Upper lobe of left lung (tissue), 6 donors: ENCODE results near the gene IDUA. TPM values are rescaled to one million over a fixed set of nuclear protein-coding genes. Genes with fewer than 3 reads are reported as not detected.

Experiments used
- ATAC-seq, 2 donors: fragments of 200-7000 bp; cut with Tn5 transposase; one replicate each; pipeline ENCODE4 v1.9.1; 2022; ENCODE audit warnings: mild to moderate bottlenecking in 2 of 2, moderate library complexity in 2 of 2; ENCODE audit not compliant: low FRiP score in 2 of 2
- DNase-seq, 2 donors: peaks; one replicate each; pipeline ENCODE4 v3.0.0-alpha.2; 2019 to 2020
- H3K27ac ChIP-seq, 4 donors: fragments of 200-600 bp; sonication (generic); one replicate each; pipeline ENCODE4 v1.5.1; 2016 to 2019
- H3K27me3 ChIP-seq, 4 donors: fragments of 200-600 bp; sonication (generic); one replicate each; pipeline ENCODE4 v1.5.1; 2017 to 2019
- H3K36me3 ChIP-seq, 4 donors: fragments of 200-600 bp; sonication (generic); one replicate each; pipeline ENCODE4 v1.5.1; 2016 to 2019
- H3K4me1 ChIP-seq, 4 donors: fragments of 200-600 bp; sonication (generic); one replicate each; pipeline ENCODE4 v1.5.1; 2018 to 2019
- H3K4me3 ChIP-seq, 4 donors: fragments of 200-600 bp; sonication (generic); one replicate each; pipeline ENCODE4 v1.5.1; 2017 to 2019; ENCODE audit warnings: mild to moderate bottlenecking in 2 of 4, moderate library complexity in 1 of 4
- H3K9me3 ChIP-seq, 4 donors: fragments of 200-600 bp; sonication (generic); one replicate each; pipeline ENCODE4 v1.5.1; 2018 to 2019
- EP300 ChIP-seq, 4 donors: sonication (generic); formaldehyde crosslinking; IDR thresholded peaks; one replicate each; pipeline ENCODE4 v1.5.1; 2017; ENCODE audit warnings: antibody characterized with exemption in 4 of 4, control low read depth in 2 of 4
- POLR2A ChIP-seq, 4 donors: fragments of 450-650 bp; IDR thresholded peaks; one replicate each; pipeline ENCODE4 v1.5.1; 2016 to 2017; ENCODE audit warnings: antibody characterized with exemption in 4 of 4, mild to moderate bottlenecking in 2 of 4
- POLR2AphosphoS5 ChIP-seq, 2 donors: sonication (generic); formaldehyde crosslinking; IDR thresholded peaks; one replicate each; pipeline ENCODE4 v1.5.1; 2017; ENCODE audit warnings: antibody characterized with exemption in 2 of 2
- WGBS, 2 donors: methylation state at CpG; one replicate each; pipeline ENCODE4 v1.1.5; 2017 to 2018; 5-methylcytosine and 5-hydroxymethylcytosine counted together
- total RNA-seq, 6 donors: library from RNA; depleted of rRNA in 4 of 6; stranded (reverse); fragments of >200 nt in 4 of 6; gene quantifications; one replicate each; pipeline versions ENCODE4 v1.1.0 to v1.2.1, GENCODE V29; 2016 to 2021
- TF ChIP-seq, protein P1 (sequence below), 6 experiments: fragments of 450-650 bp in 4 of 6; fragments of 200-600 bp in 2 of 6; sonication (generic) in 2 of 6; IDR thresholded peaks; one replicate each; pipeline ENCODE4 v1.5.1; 2016 to 2019; ENCODE audit warnings: antibody characterized with exemption in 6 of 6
- donor health status: DM: no; HTN: no; CAD: no; lungs with moderate emphysema.
- donor health status: DM: no; HTN: yes; CAD: no; lungs with severe emphysema.

The IDUA gene
- total RNA-seq, 6 donors from 2014 or later: 13.5 to 152 (median 55.9) TPM

DNA sequence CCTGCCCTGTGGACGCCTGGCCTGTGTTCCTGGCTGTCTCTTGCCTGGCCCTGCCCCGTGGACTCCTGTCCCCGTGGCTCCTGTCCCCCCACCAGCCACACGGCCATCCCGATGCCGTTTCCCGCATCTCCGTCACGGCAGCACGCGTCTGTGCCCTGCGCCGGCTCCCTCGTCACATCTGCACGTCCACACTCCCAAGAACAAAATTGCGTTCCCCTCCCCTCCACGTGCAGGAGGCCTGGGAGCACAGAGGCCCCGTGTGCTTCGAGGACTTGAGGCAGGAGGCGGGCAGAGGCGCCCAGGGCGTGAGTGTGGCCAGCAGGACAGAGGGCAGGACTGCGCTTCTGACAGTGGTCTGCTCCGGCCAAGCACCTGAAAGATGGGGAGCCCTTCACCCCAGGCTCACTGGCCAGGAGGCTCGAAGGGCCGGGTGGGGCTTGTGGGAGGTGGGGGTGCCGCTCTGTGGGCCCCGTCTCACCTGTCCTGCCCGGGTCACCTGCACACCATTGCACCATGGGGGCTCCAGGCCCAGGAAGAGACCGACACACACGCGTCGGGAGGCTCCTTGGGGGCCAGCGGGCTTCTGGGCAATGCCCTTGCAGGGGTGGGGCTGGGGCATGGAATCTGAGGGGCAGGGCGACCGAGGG, 41.9 kb downstream of the IDUA start:
- Histone ChIP-seq H3K9me3 (no peaks in the 10 kb centered on the region), H3K4me3 (no peak overlapping the region), H3K4me1 (peaks cover 0 to 3% (median 2%) of the 10 kb centered on the region in 4 donors), H3K27ac (no peak overlapping the region), H3K27me3 (peaks cover 0 to 8% (median 0%) of the 10 kb centered on the region in 4 donors), H3K36me3 (peaks cover 0 to 21% (median 5%) of the 10 kb centered on the region in 4 donors)
- ATAC-seq: no peak
- WGBS, 2 donors: 70 to 78% methylated on average over 22 to 36 of the region's 36 CpGs
- DNase-seq: peak in 1 of 2 donors; percentile 77
- no peak for TF ChIP-seq EP300 (IDR thresholded peaks at IDR 0.05)
- no peak for TF ChIP-seq POLR2AphosphoS5 (IDR thresholded peaks at IDR 0.05)
- no peak for TF ChIP-seq POLR2A (IDR thresholded peaks at IDR 0.05)
- TF ChIP-seq, protein P1, sequence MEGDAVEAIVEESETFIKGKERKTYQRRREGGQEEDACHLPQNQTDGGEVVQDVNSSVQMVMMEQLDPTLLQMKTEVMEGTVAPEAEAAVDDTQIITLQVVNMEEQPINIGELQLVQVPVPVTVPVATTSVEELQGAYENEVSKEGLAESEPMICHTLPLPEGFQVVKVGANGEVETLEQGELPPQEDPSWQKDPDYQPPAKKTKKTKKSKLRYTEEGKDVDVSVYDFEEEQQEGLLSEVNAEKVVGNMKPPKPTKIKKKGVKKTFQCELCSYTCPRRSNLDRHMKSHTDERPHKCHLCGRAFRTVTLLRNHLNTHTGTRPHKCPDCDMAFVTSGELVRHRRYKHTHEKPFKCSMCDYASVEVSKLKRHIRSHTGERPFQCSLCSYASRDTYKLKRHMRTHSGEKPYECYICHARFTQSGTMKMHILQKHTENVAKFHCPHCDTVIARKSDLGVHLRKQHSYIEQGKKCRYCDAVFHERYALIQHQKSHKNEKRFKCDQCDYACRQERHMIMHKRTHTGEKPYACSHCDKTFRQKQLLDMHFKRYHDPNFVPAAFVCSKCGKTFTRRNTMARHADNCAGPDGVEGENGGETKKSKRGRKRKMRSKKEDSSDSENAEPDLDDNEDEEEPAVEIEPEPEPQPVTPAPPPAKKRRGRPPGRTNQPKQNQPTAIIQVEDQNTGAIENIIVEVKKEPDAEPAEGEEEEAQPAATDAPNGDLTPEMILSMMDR (IDR thresholded peaks at IDR 0.05): no peak

DNA sequence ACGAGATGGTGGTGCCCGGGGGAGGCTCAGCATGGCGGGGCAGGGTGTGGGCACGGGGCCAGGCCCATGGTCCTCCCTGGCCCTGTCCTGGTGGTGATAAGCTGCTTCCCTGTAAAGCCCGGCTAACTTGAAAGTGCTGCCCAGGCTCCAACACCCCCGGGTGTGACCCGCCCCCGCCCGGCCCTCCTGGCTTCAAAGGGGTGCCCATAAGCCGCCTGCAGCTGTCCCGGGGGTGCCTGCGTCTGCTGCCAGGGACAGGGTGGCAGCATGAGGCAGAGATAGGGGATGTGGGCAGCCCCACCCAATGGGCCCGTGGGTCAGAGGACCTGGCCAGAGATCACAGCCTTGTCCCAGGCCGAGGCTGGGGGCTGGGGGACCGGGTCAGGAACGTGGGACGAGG, 42.7 kb downstream of the IDUA start:
- H3K27ac ChIP-seq: no peak overlapping the region
- no peak overlapping the region for H3K4me3 ChIP-seq
- peak in 1 of 2 donors; percentile 84 for DNase-seq
- H3K9me3 ChIP-seq: no peaks in the 10 kb centered on the region
- H3K36me3 ChIP-seq: peaks cover 0 to 16% (median 3%) of the 10 kb centered on the region in 4 donors
- WGBS, 2 donors: 69% methylated on average over 17 of the region's 17 CpGs; no CpG with 5 or more reads in 1 of the 2 donors
- ATAC-seq: no peak
- H3K4me1 ChIP-seq: peaks cover 0 to 11% (median 8%) of the 10 kb centered on the region in 4 donors
- TF ChIP-seq EP300 (IDR thresholded peaks at IDR 0.05) (no peak), POLR2A (IDR thresholded peaks at IDR 0.05) (no peak)
- TF ChIP-seq, protein P1 (IDR thresholded peaks at IDR 0.05): no peak
- H3K27me3 ChIP-seq: peaks cover 0 to 8% (median 0%) of the 10 kb centered on the region in 4 donors

DNA sequence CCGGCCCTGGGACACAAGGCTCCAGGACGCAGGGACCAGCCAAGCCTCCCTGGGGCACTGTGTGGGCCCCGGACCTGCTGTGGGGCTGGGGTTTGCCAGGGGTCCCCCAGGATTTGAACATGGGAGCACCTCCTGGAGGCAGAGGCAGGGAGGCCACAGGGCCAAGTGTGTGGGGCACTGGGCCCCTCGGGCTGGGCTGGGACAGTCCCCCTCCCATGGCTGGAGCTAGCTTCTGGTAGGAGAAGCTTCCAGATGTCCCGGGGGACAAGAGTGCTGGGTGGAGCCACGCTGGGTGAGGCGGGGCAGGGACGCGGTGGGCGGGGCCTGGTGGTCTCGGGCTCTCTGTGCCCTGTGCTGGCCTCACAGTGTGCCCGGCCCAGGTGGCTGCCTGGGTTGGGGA, 43.2 kb downstream of the IDUA start:
- Histone ChIP-seq H3K36me3 (peaks cover 0 to 11% (median under 1%) of the 10 kb centered on the region in 4 donors), H3K27ac (no peak overlapping the region), H3K27me3 (peaks cover 0 to 8% (median 0%) of the 10 kb centered on the region in 4 donors), H3K9me3 (no peaks in the 10 kb centered on the region), H3K4me1 (peaks cover 0 to 11% (median 8%) of the 10 kb centered on the region in 4 donors), H3K4me3 (no peak overlapping the region)
- TF ChIP-seq EP300 (IDR thresholded peaks at IDR 0.05) (no peak), POLR2A (IDR thresholded peaks at IDR 0.05) (no peak), POLR2AphosphoS5 (IDR thresholded peaks at IDR 0.05) (no peak)
- TF ChIP-seq, protein P1 (IDR thresholded peaks at IDR 0.05): no peak
- 76 to 80% methylated on average over 1 to 7 of the region's 12 CpGs for WGBS, 2 donors
- DNase-seq (peak in 1 of 2 donors; percentile 84), ATAC-seq (no peak)

DNA sequence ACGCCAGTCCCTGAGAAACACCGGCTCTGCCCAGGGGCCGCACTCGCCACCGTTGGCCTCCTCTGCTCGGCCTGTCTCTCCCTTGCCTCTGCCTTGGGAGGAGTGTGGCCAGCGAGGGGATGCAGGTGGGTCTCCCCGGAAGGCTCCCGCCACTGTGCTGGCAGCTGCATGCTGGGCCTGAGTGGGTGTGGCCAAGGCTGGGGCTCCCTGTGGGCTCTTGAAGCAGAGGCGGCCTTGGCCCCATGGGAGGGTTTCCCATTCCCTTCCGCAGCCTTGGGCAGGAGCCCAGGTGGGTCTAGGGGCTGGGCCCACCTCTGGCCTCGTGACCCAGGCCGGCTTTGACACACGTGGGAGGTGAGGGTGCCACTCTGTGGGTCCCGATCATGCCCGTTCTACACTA, 43.7 kb downstream of the IDUA start:
- 65 to 90% methylated on average over 2 to 16 of the region's 16 CpGs for WGBS, 2 donors
- H3K36me3 ChIP-seq: peaks cover 0 to 6% (median 0%) of the 10 kb centered on the region in 4 donors
- no peak overlapping the region for H3K27ac ChIP-seq
- no peak for TF ChIP-seq EP300 (IDR thresholded peaks at IDR 0.05)
- no peak for TF ChIP-seq POLR2A (IDR thresholded peaks at IDR 0.05)
- TF ChIP-seq, protein P1 (IDR thresholded peaks at IDR 0.05): no peak
- no peak for TF ChIP-seq POLR2AphosphoS5 (IDR thresholded peaks at IDR 0.05)
- no peaks in the 10 kb centered on the region for H3K9me3 ChIP-seq
- H3K4me3 ChIP-seq: no peak overlapping the region
- no peak for ATAC-seq
- DNase-seq: peak in 1 of 2 donors; percentile 72
- peaks cover 0 to 8% (median 0%) of the 10 kb centered on the region in 4 donors for H3K27me3 ChIP-seq
- H3K4me1 ChIP-seq: peaks cover 0 to 11% (median 9%) of the 10 kb centered on the region in 4 donors
